ENCODE measurements around the gene EPHA1. TPM values are rescaled to one million over a fixed set of nuclear protein-coding genes. Genes with fewer than 3 reads are reported as not detected.

The EPHA1 gene
- total and polyA plus RNA-seq, 2 of the 4 experiments (the other 2 are of a cell fraction): 0.10 TPM; not detected in 1

GRCh38 chr7:143444785-143445184, 36.1 kb upstream of the EPHA1 start:
- H4K5ac ChIP-seq (ENCODE audit: low read depth, low read length): no peak overlapping the region
- H2BK20ac ChIP-seq (ENCODE audit: low read depth, low read length): no peak overlapping the region
- H2BK5ac ChIP-seq (ENCODE audit: low read depth, low read length, poor library complexity, severe bottlenecking): no peak overlapping the region
- ChIA-PET CTCF (no interaction called here), POLR2A (ENCODE audit: unreplicated experiment) (no interaction called here)
- H3K36me3 ChIP-seq (ENCODE audit: control insufficient read depth, insufficient read depth, low read length): no peaks in the 10 kb centered on the region
- BruUV-seq (replicated peaks): no TSS peak
- ATAC-seq (ENCODE audit: low read depth) (no peak), DNase-seq (no peak)
- H3K4me3 ChIP-seq (ENCODE audit: insufficient read depth, low read depth, low read length): no peak overlapping the region
- H3K9me3 ChIP-seq (ENCODE audit: control insufficient read depth, insufficient read depth, low read length): no peaks in the 10 kb centered on the region
- no peak overlapping the region for H4K91ac ChIP-seq (ENCODE audit: insufficient read depth, low read depth, low read length)
- H3K14ac ChIP-seq (replicated peaks; ENCODE audit: low read depth, low read length): no peak overlapping the region
- no peaks in the 10 kb centered on the region for H3K4me1 ChIP-seq (ENCODE audit: control insufficient read depth, insufficient read depth, low read length)
- H2AFZ ChIP-seq (replicated peaks; ENCODE audit: low read length, poor library complexity): no peak overlapping the region
- no peak overlapping the region for H2AK9ac ChIP-seq (replicated peaks; ENCODE audit: low read depth, low read length, poor library complexity)
- TF ChIP-seq BHLHE40 (IDR thresholded peaks at IDR 0.05; ENCODE audit: low read depth, low read length) (no peak), RFX5 (IDR thresholded peaks at IDR 0.05; ENCODE audit: low read depth, low read length) (no peak), POLR2A (IDR thresholded peaks at IDR 0.05; ENCODE audit: low read depth, low read length) (no peak), USF2 (IDR thresholded peaks at IDR 0.05; ENCODE audit: low read depth, low read length) (no peak)
- H3K27me3 ChIP-seq (ENCODE audit: control insufficient read depth, insufficient read depth, low read length): peaks cover 12% of the 10 kb centered on the region
- H3K56ac ChIP-seq (ENCODE audit: extremely low read depth, insufficient read depth, low read length): no peak overlapping the region
- intact Hi-C loops (cut with micrococcal nuclease) (no loop called here), in situ Hi-C loops (cut with MboI; ENCODE audit: low sequenced_read_pairs) (loop anchor here (25.0 kb wide), 1 partner anchor 432 kb away; no protein-coding TSS in a partner anchor), dilution Hi-C loops (cut with HindIII; ENCODE audit: low sequenced_read_pairs, unreplicated experiment) (no loop called here)
- H4K20me1 ChIP-seq (ENCODE audit: insufficient read depth, low read length): no peaks in the 10 kb centered on the region
- WGBS, 2 experiments (ENCODE audit: extremely low coverage in 2 of 2, insufficient read length in 1 of 2): no CpG with 5 or more reads among the region's 1 CpG
- H2AK5ac ChIP-seq (ENCODE audit: low read depth, low read length): no peak overlapping the region
- no peak overlapping the region for H4K8ac ChIP-seq (ENCODE audit: low read depth in 2 of 2, low read length in 2 of 2)
- H3K4me2 ChIP-seq (ENCODE audit: low read depth, low read length): no peak overlapping the region
- H3K4ac ChIP-seq (ENCODE audit: low read depth, low read length): no peak overlapping the region
- H2BK120ac ChIP-seq (ENCODE audit: low read depth, low read length): no peak overlapping the region
- H3K27ac ChIP-seq (ENCODE audit: insufficient read depth, low read length): no peak overlapping the region
- no peak overlapping the region for H3K18ac ChIP-seq (ENCODE audit: low read depth, low read length)
- no peak overlapping the region for H3K23ac ChIP-seq (ENCODE audit: low read depth, low read length)
- H3K9me1 ChIP-seq (ENCODE audit: insufficient read depth, low read length): no peaks in the 10 kb centered on the region
- no peak overlapping the region for H2BK15ac ChIP-seq (ENCODE audit: low read depth, low read length)
- no peak overlapping the region for H3K9ac ChIP-seq (ENCODE audit: low read depth, low read length)
- no peaks in the 10 kb centered on the region for H3K79me1 ChIP-seq (ENCODE audit: low read depth in 1 of 2, low read length in 2 of 2)

All from IMR-90 (cell line).